GM20431 (cell line): Measurements from ENCODE around the gene PCDHGA1.
"Not testable (repeated sequence)": the region's sequence is repeated elsewhere in the genome, so short reads cannot be mapped to it uniquely, and the experiment has no call there.

Experiments
- in situ Hi-C: fragments of 300-500 bp; cut with MseI, MboI; formaldehyde crosslinking; loops from one replicate; pipeline ENCODE4 v1.15.0; 2020; ENCODE audit warnings: low sequenced_read_pairs; ENCODE audit not compliant: unreplicated experiment

Gene PCDHGA1

DNA sequence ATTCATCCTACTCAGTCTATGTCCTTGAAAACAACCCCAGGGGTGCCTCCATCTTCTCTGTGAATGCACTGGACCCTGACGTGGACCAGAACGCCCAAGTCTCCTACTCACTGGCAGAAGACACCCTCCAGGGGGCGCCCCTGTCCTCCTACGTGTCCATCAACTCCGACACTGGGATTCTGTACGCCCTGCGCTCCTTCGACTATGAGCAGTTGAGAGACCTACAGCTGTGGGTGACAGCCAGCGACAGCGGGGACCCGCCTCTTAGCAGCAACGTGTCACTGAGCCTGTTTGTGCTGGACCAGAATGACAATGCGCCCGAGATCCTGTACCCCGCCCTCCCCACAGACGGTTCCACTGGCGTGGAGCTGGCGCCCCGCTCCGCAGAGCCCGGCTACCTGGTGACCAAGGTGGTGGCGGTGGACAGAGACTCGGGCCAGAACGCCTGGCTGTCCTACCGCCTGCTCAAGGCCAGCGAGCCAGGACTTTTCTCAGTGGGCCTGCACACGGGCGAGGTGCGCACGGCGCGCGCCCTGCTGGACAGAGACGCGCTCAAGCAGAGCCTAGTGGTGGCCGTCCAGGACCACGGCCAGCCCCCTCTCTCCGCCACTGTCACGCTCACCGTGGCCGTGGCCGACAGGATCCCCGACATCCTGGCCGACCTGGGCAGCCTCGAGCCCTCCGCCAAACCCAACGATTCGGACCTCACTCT, 45.3 kb downstream of the PCDHGA1 start:
- in situ Hi-C loops: not testable (repeated sequence)

DNA sequence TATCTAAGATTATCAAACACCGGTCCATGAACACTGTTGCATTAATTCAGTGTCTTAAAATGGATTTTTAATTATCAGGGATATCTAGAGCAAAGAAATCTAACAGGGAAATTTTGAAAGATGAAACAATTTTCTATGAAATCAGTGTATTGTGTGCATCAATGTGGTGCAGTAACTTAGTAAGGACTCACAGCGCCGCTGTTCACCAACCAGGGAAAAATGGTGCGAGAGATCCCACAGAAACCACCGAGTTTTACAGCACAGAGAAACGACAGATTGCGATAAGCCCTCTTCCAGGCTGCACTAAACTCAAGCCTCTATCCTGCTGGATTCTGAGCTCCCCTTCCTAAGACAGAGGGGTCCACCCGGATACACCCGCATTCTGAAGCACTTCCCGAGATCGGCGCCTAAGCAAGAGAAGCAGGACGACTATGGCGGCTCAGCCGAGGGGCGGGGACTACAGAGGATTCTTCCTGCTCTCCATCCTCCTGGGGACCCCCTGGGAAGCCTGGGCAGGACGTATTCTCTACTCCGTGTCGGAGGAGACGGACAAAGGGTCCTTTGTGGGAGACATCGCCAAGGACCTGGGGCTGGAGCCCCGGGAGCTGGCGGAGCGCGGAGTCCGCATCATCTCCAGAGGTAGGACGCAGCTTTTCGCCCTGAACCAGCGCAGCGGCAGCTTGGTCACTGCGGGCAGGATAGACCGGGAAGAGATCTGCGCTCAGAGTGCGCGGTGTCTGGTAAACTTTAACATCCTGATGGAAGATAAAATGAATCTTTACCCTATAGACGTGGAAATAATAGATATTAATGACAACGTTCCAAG, 52.4 kb downstream of the PCDHGA1 start, which contains the start of gene PCDHGA7:
Gene PCDHGA7, plus strand, starts transcription at position 274 of the 826 bp plus-strand sequence. Its CDS starts 158 bp downstream, at position 432.
- in situ Hi-C loops: no loop called here

DNA sequence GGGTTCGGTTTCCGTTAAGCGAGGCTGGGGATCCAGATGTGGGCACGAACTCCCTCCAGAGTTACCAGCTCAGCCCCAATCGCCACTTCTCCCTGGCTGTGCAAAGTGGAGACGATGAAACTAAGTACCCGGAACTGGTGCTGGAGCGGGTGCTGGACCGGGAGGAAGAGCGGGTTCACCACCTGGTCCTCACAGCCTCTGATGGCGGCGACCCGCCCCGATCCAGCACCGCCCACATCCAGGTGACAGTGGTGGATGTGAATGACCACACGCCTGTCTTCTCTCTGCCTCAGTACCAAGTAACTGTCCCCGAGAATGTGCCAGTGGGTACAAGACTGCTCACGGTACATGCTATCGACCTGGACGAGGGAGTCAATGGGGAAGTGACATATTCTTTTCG, 53.0 kb downstream of the PCDHGA1 start:
- in situ Hi-C loops: no loop called here

DNA sequence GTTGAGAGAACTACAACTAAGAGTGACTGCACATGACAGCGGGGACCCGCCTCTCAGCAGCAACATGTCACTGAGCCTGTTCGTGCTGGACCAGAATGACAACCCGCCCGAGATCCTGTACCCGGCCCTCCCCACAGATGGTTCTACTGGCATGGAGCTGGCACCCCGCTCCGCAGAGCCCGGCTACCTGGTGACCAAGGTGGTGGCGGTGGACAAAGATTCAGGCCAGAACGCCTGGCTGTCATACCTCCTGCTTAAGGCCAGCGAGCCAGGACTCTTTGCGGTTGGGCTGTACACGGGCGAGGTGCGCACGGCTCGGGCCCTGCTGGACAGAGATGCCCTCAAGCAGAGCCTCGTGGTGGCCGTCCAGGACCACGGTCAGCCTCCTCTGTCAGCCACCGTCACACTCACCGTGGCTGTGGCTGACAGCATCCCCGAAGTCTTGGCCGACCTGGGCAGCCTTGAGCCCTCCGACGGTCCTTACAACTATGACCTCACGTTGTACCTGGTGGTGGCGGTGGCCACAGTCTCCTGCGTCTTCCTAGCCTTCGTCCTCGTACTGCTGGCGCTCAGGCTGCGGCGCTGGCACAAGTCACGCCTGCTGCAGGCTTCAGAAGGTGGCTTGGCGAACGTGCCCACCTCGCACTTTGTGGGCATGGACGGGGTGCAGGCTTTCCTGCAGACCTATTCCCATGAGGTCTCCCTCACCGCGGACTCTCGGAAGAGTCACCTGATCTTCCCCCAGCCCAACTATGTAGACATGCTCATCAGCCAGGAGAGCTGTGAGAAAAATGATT, 54.4 kb downstream of the PCDHGA1 start:
- in situ Hi-C loops: no loop called here

DNA sequence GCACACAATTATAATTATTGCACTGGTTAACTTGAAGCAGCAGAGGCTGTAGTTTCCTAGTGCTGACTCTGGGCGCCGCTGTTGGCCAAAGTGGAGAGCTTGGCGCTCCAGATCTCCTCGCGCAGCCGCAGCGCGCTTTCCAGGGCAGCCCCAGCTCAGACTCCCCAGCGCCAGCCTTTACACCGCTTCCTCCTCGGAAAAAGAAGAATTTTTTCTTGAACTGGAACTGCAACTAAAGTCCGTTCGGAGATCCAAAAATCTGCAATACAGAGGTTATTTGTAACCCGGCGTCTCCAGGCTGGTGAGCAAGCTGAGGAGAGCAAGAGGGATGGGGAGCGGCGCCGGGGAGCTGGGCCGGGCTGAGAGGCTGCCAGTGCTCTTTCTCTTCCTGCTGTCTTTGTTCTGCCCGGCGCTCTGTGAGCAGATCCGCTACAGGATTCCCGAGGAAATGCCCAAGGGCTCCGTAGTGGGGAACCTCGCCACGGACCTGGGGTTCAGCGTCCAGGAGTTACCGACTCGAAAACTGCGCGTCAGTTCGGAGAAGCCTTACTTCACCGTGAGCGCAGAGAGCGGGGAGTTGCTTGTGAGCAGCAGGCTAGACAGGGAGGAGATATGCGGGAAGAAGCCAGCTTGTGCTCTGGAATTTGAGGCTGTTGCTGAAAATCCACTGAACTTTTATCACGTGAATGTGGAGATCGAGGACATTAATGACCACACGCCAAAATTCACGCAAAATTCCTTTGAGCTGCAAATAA, 57.4 kb downstream of the PCDHGA1 start, which contains the start of gene PCDHGB4:
Gene PCDHGB4, plus strand, starts transcription at position 142 of the 755 bp plus-strand sequence. Its CDS starts 187 bp downstream, at position 329.
- in situ Hi-C loops: not testable (repeated sequence)

DNA sequence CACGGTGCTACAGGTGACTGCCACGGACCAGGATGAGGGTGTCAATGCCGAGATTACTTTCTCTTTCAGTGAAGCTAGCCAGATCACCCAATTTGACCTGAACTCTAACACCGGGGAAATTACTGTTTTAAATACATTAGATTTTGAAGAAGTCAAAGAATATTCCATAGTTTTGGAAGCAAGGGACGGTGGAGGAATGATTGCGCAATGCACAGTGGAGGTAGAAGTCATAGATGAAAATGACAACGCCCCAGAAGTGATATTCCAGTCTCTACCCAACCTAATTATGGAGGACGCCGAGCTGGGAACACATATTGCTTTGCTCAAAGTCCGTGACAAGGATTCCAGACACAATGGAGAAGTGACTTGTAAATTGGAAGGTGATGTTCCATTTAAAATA, 58.3 kb downstream of the PCDHGA1 start:
- in situ Hi-C loops: no loop called here

DNA sequence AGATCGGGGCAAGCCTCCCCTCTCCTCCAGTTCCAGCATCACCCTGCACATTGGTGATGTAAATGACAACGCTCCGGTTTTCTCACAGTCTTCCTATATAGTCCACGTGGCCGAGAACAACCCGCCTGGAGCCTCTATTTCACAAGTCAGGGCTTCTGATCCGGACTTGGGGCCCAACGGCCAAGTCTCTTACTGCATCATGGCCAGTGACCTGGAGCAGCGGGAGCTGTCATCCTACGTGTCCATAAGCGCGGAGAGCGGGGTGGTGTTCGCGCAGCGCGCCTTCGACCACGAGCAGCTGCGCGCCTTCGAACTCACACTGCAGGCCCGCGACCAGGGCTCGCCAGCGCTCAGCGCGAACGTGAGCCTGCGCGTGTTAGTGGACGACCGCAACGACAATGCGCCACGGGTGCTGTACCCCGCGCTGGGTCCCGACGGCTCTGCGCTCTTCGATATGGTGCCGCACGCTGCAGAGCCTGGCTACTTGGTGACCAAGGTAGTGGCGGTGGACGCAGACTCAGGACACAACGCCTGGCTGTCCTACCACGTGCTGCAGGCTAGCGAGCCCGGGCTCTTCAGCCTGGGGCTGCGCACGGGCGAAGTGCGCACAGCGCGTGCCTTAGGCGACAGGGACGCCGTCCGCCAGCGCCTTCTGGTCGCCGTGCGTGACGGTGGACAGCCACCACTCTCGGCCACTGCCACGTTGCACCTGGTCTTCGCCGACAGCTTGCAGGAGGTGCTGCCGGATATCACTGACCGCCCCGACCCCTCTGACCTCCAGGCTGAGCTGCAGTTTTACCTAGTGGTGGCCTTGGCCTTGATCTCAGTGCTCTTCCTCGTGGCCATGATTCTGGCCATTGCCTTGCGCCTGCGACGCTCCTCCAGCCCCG, 59.1 kb downstream of the PCDHGA1 start:
- in situ Hi-C loops: no loop called here

DNA sequence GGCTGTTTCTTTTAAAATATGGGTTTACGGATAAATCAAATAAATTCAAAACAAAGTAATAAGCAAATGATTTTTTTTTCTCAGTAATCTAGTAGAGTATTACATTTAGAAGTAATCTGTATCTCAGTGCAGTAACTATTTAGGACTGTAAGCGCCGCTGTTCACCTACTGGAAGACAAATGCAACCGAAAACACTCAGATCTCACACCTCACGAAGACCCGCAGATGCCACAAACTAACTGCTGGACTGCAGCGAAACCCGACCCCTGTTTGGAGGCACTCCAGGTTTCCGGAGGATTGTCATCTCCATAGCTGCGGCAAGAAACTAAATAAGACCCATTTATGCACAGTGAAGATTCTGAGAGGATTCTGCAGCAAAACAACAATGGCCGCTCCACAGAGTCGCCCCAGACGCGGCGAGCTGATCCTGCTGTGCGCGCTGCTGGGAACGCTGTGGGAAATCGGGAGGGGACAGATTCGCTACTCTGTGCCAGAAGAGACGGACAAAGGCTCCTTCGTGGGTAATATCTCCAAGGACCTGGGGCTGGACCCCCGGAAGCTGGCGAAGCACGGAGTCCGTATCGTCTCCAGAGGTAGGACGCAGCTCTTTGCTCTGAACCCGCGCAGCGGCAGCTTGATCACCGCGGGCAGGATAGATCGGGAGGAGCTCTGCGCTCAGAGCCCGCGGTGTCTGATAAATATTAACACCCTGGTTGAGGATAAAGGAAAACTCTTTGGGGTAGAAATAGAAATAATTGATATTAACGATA, 62.3 kb downstream of the PCDHGA1 start, which contains the start of gene PCDHGA8:
Gene PCDHGA8, plus strand, starts transcription at position 205 of the 770 bp plus-strand sequence. Its CDS starts 181 bp downstream, at position 386.
- in situ Hi-C loops: no loop called here

DNA sequence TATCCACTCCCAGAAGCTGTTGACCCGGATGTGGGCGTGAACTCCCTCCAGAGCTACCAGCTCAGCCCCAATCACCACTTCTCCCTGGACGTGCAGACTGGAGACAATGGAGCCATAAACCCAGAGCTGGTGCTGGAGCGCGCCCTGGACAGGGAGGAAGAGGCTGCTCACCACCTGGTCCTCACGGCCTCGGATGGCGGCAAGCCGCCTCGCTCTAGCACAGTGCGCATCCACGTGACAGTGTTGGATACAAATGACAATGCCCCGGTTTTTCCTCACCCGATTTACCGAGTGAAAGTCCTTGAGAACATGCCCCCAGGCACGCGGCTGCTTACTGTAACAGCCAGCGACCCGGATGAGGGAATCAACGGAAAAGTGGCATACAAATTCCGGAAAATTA, 63.0 kb downstream of the PCDHGA1 start:
- in situ Hi-C loops: no loop called here

DNA sequence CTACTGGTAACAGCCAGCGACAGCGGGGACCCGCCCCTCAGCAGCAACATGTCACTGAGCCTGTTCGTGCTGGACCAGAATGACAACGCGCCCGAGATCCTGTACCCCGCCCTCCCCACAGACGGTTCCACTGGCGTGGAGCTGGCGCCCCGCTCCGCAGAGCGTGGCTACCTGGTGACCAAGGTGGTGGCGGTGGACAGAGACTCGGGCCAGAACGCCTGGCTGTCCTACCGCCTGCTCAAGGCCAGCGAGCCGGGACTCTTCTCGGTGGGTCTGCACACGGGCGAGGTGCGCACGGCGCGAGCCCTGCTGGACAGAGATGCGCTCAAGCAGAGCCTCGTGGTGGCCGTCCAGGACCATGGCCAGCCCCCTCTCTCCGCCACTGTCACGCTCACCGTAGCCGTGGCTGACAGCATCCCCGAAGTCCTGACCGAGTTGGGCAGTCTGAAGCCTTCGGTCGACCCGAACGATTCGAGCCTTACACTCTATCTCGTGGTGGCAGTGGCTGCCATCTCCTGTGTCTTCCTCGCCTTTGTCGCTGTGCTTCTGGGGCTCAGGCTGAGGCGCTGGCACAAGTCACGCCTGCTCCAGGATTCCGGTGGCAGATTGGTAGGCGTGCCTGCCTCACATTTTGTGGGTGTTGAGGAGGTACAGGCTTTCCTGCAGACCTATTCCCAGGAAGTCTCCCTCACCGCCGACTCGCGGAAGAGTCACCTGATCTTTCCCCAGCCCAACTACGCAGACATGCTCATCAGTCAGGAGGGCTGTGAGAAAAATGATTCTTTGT, 64.3 kb downstream of the PCDHGA1 start:
- in situ Hi-C loops: not testable (repeated sequence)

DNA sequence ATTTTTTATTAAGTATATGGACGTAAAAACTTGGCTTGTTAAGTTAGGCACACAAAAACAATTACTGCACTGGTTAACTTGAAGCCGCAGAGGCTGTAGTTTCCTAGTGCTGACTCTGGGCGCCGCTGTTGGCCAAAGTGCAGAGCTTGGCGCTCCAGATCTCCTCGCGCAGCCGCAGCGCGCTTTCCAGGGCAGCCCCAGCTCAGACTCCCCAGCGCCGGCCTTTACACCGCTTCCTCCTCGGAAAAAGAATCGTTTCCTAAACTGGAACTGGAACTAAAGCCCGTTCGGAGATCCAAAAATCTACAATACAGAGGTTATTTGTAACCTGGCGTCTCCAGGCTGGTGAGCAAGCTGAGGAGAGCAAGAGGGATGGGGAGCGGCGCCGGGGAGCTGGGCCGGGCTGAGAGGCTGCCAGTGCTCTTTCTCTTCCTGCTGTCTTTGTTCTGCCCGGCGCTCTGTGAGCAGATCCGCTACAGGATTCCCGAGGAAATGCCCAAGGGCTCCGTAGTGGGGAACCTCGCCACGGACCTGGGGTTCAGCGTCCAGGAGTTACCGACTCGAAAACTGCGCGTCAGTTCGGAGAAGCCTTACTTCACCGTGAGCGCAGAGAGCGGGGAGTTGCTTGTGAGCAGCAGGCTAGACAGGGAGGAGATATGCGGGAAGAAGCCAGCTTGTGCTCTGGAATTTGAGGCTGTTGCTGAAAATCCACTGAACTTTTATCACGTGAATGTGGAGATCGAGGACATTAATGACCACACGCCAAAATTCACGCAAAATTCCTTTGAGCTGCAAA, 67.6 kb downstream of the PCDHGA1 start, which contains the start of gene PCDHGB5:
Gene PCDHGB5, plus strand, starts transcription at position 192 of the 796 bp plus-strand sequence. Its CDS starts 181 bp downstream, at position 373.
- in situ Hi-C loops: not testable (repeated sequence)

DNA sequence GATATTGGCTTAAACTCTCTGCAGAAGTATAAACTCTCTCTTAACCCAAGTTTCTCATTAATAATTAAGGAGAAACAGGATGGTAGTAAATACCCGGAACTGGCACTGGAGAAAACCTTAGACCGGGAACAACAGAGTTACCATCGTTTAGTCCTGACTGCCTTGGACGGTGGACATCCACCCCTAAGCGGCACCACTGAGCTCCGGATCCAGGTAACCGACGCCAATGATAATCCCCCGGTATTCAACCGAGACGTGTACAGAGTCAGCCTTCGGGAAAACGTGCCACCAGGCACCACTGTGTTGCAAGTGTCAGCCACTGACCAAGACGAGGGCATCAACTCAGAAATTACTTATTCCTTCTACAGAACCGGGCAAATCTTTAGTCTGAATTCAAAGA, 68.3 kb downstream of the PCDHGA1 start:
- in situ Hi-C loops: no loop called here

DNA sequence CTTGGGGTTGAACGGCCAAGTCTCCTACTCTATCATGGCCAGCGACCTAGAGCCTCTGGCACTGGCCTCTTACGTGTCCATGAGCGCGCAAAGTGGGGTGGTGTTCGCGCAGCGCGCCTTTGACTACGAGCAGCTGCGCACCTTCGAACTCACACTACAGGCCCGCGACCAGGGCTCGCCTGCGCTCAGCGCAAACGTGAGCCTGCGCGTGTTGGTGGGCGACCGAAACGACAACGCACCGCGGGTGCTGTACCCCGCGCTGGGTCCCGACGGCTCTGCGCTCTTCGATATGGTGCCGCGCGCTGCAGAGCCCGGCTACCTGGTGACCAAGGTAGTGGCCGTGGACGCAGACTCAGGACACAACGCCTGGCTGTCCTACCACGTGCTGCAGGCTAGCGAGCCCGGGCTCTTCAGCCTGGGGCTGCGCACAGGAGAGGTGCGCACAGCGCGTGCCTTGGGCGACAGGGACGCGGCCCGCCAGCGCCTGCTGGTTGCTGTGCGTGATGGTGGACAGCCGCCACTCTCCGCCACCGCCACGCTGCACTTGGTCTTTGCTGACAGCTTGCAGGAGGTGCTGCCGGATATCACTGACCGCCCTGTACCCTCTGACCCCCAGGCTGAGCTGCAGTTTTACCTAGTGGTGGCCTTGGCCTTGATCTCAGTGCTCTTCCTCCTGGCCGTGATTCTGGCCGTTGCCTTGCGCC, 69.4 kb downstream of the PCDHGA1 start:
- in situ Hi-C loops: no loop called here

DNA sequence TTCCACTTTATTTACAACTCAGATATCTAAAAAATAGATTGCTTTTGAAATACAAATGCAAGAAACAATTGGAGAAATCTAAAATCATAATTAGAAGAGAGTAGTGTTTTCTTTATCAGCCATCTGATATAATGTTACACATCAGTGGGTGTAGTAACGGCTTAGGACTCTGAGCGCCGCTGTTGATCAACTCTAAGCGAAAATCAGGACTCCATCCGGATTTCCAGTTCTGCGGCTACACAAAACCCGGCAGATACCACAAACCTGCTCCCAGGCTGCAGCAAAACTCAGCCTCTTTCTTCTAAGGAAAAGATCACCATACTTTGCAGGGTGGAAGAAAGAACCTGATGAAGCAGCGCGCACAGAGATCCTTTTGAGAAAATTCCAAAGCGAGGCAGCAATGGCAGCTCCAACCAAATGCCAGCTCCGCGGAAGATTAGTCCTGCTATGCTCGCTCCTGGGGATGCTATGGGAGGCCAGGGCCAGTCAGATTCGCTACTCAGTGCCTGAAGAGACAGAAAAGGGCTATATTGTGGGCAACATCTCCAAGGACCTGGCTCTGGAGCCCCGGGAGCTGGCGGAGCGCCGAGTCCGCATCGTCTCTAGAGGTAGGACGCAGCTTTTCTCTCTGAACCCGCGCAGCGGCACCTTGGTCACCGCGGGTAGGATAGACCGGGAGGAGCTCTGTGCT, 72.4 kb downstream of the PCDHGA1 start, which contains the start of gene PCDHGA9:
Gene PCDHGA9, plus strand, starts transcription at position 226 of the 691 bp plus-strand sequence. Its CDS starts 175 bp downstream, at position 401.
- in situ Hi-C loops: no loop called here

DNA sequence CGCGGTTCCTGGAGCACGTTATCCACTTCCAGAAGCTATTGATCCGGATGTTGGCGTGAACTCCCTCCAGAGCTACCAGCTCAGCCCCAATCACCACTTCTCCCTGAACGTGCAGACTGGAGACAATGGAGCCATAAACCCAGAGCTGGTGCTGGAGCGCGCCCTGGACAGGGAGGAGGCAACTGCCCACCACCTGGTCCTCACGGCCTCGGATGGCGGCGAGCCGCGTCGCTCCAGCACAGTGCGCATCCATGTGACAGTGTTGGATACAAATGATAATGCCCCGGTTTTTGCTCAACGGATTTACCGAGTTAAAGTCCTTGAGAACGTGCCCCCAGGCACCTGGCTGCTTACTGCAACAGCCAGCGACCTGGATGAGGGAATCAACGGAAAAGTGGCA, 73.1 kb downstream of the PCDHGA1 start:
- in situ Hi-C loops: no loop called here
